Peyer's patch (tissue), 4 donors: ENCODE data around the gene HSD17B14.

Source experiments
- CTCF ChIP-seq, 6 experiments: fragments of 450-650 bp in 4 of 6; fragments of 200-600 bp in 2 of 6; sonication (generic) in 1 of 6; IDR thresholded peaks; one replicate each; pipeline ENCODE4 v1.5.1; 2017 to 2019; ENCODE audit warnings: antibody characterized with exemption in 6 of 6, mild to moderate bottlenecking in 3 of 6, moderate library complexity in 1 of 6
- POLR2A ChIP-seq, 2 donors: fragments of 450-650 bp; IDR thresholded peaks; one replicate each; pipeline ENCODE4 v1.5.1; 2017; ENCODE audit warnings: antibody characterized with exemption in 2 of 2, mild to moderate bottlenecking in 2 of 2, moderate library complexity in 2 of 2

- TF ChIP-seq POLR2A (IDR thresholded peaks at IDR 0.05) (no peak), CTCF (IDR thresholded peaks at IDR 0.05) (no peak)
These were observed 30.4 kb upstream of the HSD17B14 start for GRCh38 chr19:48866692-48867091.
